ENCODE data around the gene SLC9A7. TPM values are rescaled to one million over a fixed set of nuclear protein-coding genes. Genes with fewer than 3 reads are reported as not detected.

Gene SLC9A7
- total RNA-seq: 10 to 100 TPM in 8 of 9 donors, 1 to 10 TPM in 1; 3.5 to 22.8 (median 12.7) TPM
- 1 to 10 TPM; 2.3 to 5.7 (median 3.9) TPM for polyA plus RNA-seq
- long read RNA-seq, donor 1, full-length matches to known transcripts: 1 of 1 reads
- long read RNA-seq, donor 1, partial matches to known transcripts: 0 of 1 reads
- long read RNA-seq, donor 1, other reads (novel, unspliced or antisense): 0 of 1 reads
- long read RNA-seq, donor 2: 0 reads
- long read RNA-seq, donor 3: 0 reads
- long read RNA-seq, donor 4, partial matches to known transcripts: 0 of 3 reads
- long read RNA-seq, donor 4, other reads (novel, unspliced or antisense): 3 of 3 reads
- long read RNA-seq, donor 5, full-length matches to known transcripts: 3 of 8 reads
- long read RNA-seq, donor 5, partial matches to known transcripts: 0 of 8 reads
- long read RNA-seq, donor 5, other reads (novel, unspliced or antisense): 5 of 8 reads
- long read RNA-seq, donor 6, partial matches to known transcripts: 1 of 1 reads
- long read RNA-seq, donor 6, other reads (novel, unspliced or antisense): 0 of 1 reads
- long read RNA-seq, donor 7: 0 reads
- long read RNA-seq, donor 8: 0 reads
- long read RNA-seq, donor 9: 0 reads
- long read RNA-seq, donor 10: 0 reads

DNA sequence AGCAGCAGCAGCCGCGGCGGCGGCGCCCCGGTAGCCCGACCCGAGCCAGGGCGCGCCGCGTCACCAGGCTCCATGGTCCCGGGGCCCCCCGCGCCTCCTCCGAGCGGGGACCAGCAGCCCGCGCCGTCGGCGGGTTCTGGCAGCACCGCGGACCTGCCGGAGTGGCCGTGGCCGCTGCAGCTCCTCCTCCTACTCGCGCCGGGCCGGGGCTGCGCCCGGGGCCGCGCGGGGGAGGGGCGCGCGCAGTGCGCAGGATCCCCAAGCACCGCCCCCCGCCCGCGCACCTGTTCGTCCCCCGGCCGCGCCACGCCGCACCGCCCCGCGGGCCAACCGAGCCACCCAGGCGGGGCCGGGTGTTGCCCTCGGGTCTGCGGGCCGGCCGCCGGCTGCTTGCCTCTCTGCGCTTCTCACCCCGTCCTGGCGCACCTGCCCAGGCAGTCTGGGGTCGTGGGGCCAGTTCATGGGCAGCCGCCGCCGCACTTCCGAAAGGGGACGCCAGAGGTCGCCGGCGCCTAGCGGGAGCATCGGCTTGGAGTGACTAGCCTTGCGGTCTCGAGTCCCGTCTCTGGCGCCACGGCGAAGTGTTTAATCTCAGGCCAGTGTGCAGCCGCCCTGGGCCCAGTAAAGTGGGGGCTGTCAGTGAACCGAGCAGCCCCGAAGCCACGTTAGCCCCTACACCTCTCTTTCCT lies at the start of gene SLC9A7:
SLC9A7 (minus strand) TSS at position 163 of the 689 bp plus-strand sequence; CDS start at position 74, 89 bp downstream.
- intact Hi-C loops (cut with DNase I): loop anchor here in 1 of 2 donors (2.0 kb wide), 1 partner anchor 38 kb away; no protein-coding TSS in a partner anchor
- Histone ChIP-seq H3K36me3 (replicated peaks in 1 of 2) (no peaks in the 10 kb centered on the region), H3K27ac (peak within 1 kb of the TSS in 3 of 5 donors; percentile 34 to 87 (median 57)), H3K27me3 (no peaks in the 10 kb centered on the region), H3K4me3 (peak within 1 kb of the TSS in 2 of 4 donors; percentile 3 to 67), H3K9me3 (replicated peaks in 1 of 3) (no peaks in the 10 kb centered on the region), H3K4me1 (replicated peaks in 1 of 2) (no peaks in the 10 kb centered on the region)
- WGBS, 4 donors: 0 to 17% (median 0%) methylated on average over 4 to 76 of the region's 85 CpGs; no CpG with 5 or more reads in 1 of the 4 donors
- TF ChIP-seq POLR2A (IDR thresholded peaks at IDR 0.05): peak; percentile 38 to 55
- TF ChIP-seq, protein P1, sequence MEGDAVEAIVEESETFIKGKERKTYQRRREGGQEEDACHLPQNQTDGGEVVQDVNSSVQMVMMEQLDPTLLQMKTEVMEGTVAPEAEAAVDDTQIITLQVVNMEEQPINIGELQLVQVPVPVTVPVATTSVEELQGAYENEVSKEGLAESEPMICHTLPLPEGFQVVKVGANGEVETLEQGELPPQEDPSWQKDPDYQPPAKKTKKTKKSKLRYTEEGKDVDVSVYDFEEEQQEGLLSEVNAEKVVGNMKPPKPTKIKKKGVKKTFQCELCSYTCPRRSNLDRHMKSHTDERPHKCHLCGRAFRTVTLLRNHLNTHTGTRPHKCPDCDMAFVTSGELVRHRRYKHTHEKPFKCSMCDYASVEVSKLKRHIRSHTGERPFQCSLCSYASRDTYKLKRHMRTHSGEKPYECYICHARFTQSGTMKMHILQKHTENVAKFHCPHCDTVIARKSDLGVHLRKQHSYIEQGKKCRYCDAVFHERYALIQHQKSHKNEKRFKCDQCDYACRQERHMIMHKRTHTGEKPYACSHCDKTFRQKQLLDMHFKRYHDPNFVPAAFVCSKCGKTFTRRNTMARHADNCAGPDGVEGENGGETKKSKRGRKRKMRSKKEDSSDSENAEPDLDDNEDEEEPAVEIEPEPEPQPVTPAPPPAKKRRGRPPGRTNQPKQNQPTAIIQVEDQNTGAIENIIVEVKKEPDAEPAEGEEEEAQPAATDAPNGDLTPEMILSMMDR (IDR thresholded peaks at IDR 0.05): peak; percentile 58 to 94 (median 73)
- DNase-seq: peak; percentile 69 to 89 (median 78)

DNA sequence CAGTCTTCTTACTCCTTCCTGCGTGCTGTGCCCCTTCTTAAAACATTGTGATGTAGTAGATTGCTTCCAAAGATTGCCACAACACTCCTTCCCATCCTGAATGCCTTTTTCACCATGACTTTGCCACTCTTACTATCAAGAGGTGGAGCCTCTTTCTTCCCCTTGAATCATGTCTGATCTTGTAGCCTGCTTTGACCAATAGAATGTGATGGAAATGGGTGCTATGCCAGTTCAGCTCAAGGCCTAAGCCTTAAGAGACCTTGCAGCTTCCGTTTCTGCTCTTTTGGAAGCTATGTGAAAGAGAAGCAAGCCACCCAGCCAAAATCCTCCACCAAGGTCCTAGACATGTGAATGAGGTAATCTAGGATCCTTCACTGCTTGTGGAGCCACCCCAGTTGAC lies 46.4 kb upstream of the SLC9A7 start:
- TF ChIP-seq, protein P1 (IDR thresholded peaks at IDR 0.05): no peak
- no peak for TF ChIP-seq POLR2A (IDR thresholded peaks at IDR 0.05)
- Histone ChIP-seq H3K27ac (no peak overlapping the region), H3K4me1 (replicated peaks in 1 of 2) (no peaks in the 10 kb centered on the region), H3K4me3 (no peak overlapping the region), H3K36me3 (replicated peaks in 1 of 2) (no peaks in the 10 kb centered on the region), H3K9me3 (replicated peaks in 1 of 3) (no peaks in the 10 kb centered on the region), H3K27me3 (peaks cover 13% of the 10 kb centered on the region)
- 42 to 79% (median 62%) methylated on average over 2 of the region's 2 CpGs for WGBS, 4 donors
- DNase-seq: peak in 2 of 7 donors; percentile 11 to 16
- intact Hi-C loops (cut with DNase I): no loop called here

DNA sequence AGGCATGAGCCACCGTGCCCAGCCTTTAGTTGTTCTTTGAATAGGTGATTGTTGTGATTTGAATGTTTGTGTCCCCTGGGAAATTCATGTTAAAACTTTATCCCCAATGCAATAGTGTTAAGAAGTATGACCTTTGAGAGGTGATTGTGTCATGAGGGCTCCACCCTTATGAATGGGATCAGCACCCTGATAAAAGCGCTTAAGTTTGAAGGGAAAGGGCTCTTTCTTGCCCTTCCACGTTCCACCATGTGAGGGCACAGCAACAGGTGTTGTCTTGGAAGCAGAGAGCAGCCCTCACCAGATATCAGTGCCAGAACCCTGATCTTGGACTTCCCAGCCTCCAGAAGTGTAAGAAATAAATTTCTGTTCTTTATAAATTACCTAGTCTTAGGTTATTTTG lies 44.2 kb upstream of the SLC9A7 start:
- Histone ChIP-seq H3K36me3 (replicated peaks in 1 of 2) (no peaks in the 10 kb centered on the region), H3K27ac (no peak overlapping the region), H3K4me3 (no peak overlapping the region), H3K27me3 (peaks cover 17% of the 10 kb centered on the region), H3K9me3 (replicated peaks in 1 of 3) (no peaks in the 10 kb centered on the region), H3K4me1 (replicated peaks in 1 of 2) (no peaks in the 10 kb centered on the region)
- no peak for DNase-seq
- no peak for TF ChIP-seq POLR2A (IDR thresholded peaks at IDR 0.05)
- TF ChIP-seq, protein P1 (IDR thresholded peaks at IDR 0.05): no peak
- 50 to 63% (median 54%) methylated on average over 3 of the region's 3 CpGs for WGBS, 4 donors
- intact Hi-C loops (cut with DNase I): no loop called here

Measured in adrenal gland (tissue), 19 donors.